ENCODE measurements around the gene PLN. TPM values are rescaled to one million over a fixed set of nuclear protein-coding genes. Genes with fewer than 3 reads are reported as not detected.
A peak's percentile ranks its signal among the peaks of the same experiment; 100 is the strongest.

The PLN gene
- total RNA-seq, 5 donors from 2014 or later (not counting 1 experiment from before 2014, with no cell fraction given) = 0.13 to 0.23 TPM; not detected in 3

DNA sequence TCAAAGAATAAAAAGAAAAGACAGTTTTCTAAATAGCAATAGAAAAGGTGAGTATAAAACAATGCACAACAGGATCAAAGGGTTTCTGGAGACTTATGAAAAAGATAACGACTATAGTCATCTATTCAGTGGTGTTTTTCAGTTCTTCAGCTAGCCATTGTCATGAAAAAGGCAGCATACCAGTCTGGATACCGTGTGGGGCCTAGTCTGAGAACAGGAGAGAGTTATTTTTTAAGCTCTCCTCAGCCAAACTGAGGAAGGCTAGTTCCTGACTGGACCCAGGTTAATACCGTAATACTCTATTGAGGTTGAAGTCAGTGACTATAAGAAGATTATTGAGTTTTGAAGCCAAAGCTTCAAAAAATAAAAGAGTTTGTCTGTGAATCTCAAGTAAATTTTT is 49.5 kb downstream of the PLN start:
- ATAC-seq (replicated peaks in 1 of 4) (no peak), DNase-seq (no peak)
- Mint-ChIP-seq H3K27me3 (no peaks in the 10 kb centered on the region), H3K36me3 (peaks cover 48% of the 10 kb centered on the region), H3K4me1 (peaks cover 52 to 60% (median 59%) of the 10 kb centered on the region in 3 donors), H3K27ac (no peak overlapping the region), H3K9me3 (no peaks in the 10 kb centered on the region), H3K4me3 (no peak overlapping the region)
- WGBS (ENCODE audit: insufficient coverage) = 38% methylated on average over 1 of the region's 3 CpGs
- Histone ChIP-seq H3K4me1 (ENCODE audit: control insufficient read depth in 1 of 2, extremely low read depth in 1 of 2, insufficient read depth in 2 of 2, low read length in 2 of 2) (no peaks in the 10 kb centered on the region), H3K27ac (ENCODE audit: low read length) (no peak overlapping the region), H3K27me3 (replicated peaks in 1 of 2; ENCODE audit: control insufficient read depth in 2 of 2, extremely low read depth in 1 of 2, insufficient read depth in 2 of 2, low read length in 1 of 2) (no peaks in the 10 kb centered on the region), H3K36me3 (ENCODE audit: control insufficient read depth in 2 of 2, extremely low read depth in 1 of 2, insufficient read depth in 1 of 2, low read length in 1 of 2) (peaks cover 5 to 7% of the 10 kb centered on the region in 2 donors), H3K4me3 (ENCODE audit: control insufficient read depth in 1 of 2, extremely low read depth in 1 of 2, low read length in 1 of 2) (no peak overlapping the region), H3K9me3 (no peaks in the 10 kb centered on the region)
- CTCF ChIA-PET = interaction anchor here (0.5 to 1.0 kb wide), 3 partner anchors 8 to 87 kb away, joined by 3 to 5 read pairs (median 3); no protein-coding TSS in a partner anchor
- POLR2A ChIA-PET = interaction anchor here (0.6 kb wide), 2 partner anchors 9 to 753 kb away, joined by 3 read pairs; no protein-coding TSS in a partner anchor

DNA sequence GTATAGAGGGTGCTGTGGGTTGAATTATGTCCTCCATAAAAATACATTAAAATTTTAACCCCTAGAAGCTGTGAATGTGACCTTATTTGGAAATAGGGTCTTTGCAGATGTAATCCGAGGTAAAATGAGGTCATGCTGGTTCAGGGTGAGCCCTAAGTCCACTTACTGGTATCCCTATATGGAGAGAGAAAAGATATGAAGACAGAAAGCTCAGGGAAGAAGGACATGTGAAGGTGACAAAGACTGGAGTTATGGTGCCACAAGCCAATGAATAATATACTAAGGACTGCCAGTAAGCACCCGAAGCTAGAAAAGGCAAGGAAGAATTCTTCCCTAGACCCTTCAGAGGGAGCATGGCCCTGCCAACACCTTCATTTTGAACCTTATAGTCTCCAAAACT is 50.2 kb downstream of the PLN start:
- Histone ChIP-seq H3K9me3 (no peaks in the 10 kb centered on the region), H3K4me3 (ENCODE audit: control insufficient read depth in 1 of 2, extremely low read depth in 1 of 2, low read length in 1 of 2) (no peak overlapping the region), H3K4me1 (ENCODE audit: control insufficient read depth in 1 of 2, extremely low read depth in 1 of 2, insufficient read depth in 2 of 2, low read length in 2 of 2) (no peaks in the 10 kb centered on the region), H3K27ac (ENCODE audit: low read length) (no peak overlapping the region), H3K36me3 (ENCODE audit: control insufficient read depth in 2 of 2, extremely low read depth in 1 of 2, insufficient read depth in 1 of 2, low read length in 1 of 2) (peaks cover 9 to 11% of the 10 kb centered on the region in 2 donors), H3K27me3 (replicated peaks in 1 of 2; ENCODE audit: control insufficient read depth in 2 of 2, extremely low read depth in 1 of 2, insufficient read depth in 2 of 2, low read length in 1 of 2) (no peaks in the 10 kb centered on the region)
- WGBS (ENCODE audit: insufficient coverage) = 100% methylated on average over 1 of the region's 2 CpGs
- Mint-ChIP-seq H3K9me3 (no peaks in the 10 kb centered on the region), H3K4me3 (no peak overlapping the region), H3K4me1 (peaks cover 45 to 54% (median 54%) of the 10 kb centered on the region in 3 donors), H3K27me3 (no peaks in the 10 kb centered on the region), H3K27ac (no peak overlapping the region), H3K36me3 (peaks cover 53% of the 10 kb centered on the region)
- POLR2A ChIA-PET = no interaction called here
- DNase-seq (no peak), ATAC-seq (replicated peaks in 1 of 4) (no peak)
- CTCF ChIA-PET = interaction anchor here (0.5 to 0.8 kb wide), 2 partner anchors 7 to 512 kb away, joined by 5 to 6 read pairs; no protein-coding TSS in a partner anchor

DNA sequence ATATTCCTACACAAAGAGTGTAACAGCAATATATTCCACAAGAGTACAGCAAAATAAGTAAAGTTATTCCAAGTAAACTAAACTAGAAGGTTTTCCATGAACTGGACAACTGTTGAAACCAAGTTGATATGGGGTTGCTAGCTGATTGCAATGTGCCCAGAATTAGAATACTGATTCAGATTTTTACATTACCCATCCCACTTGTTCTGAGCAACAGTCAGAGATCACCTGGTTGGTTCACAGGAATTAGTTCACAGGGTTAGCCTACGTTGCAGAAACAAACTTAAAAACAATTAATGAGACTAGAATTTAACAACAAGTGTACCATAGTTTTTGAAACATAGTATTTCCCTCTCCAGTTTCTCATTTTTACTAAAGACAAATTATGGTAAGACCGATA is 54.2 kb downstream of the PLN start:
- Histone ChIP-seq H3K9me3 (no peaks in the 10 kb centered on the region), H3K27ac (ENCODE audit: low read length) (no peak overlapping the region), H3K36me3 (ENCODE audit: control insufficient read depth in 2 of 2, extremely low read depth in 1 of 2, insufficient read depth in 1 of 2, low read length in 1 of 2) (peaks cover 10 to 12% of the 10 kb centered on the region in 2 donors), H3K4me1 (ENCODE audit: control insufficient read depth in 1 of 2, extremely low read depth in 1 of 2, insufficient read depth in 2 of 2, low read length in 2 of 2) (peaks cover 5 to 12% of the 10 kb centered on the region in 2 experiments), H3K27me3 (replicated peaks in 1 of 2; ENCODE audit: control insufficient read depth in 2 of 2, extremely low read depth in 1 of 2, insufficient read depth in 2 of 2, low read length in 1 of 2) (no peaks in the 10 kb centered on the region), H3K4me3 (ENCODE audit: control insufficient read depth in 1 of 2, extremely low read depth in 1 of 2, low read length in 1 of 2) (no peak overlapping the region)
- Mint-ChIP-seq H3K36me3 (peaks cover 64% of the 10 kb centered on the region), H3K9me3 (peaks cover 0 to 4% (median 0%) of the 10 kb centered on the region in 3 donors), H3K27me3 (no peaks in the 10 kb centered on the region), H3K4me1 (peaks cover 43 to 52% (median 50%) of the 10 kb centered on the region in 3 donors), H3K27ac (no peak overlapping the region), H3K4me3 (no peak overlapping the region)
- DNase-seq (no peak), ATAC-seq (replicated peaks in 1 of 4) (no peak)
- ChIA-PET CTCF (interaction anchor here (0.6 to 1.9 kb wide), 3 partner anchors 18 to 1254 kb away, joined by 3 to 7 read pairs (median 6); no protein-coding TSS in a partner anchor), POLR2A (interaction anchor here in 1 of 2 donors (0.7 kb wide), 1 partner anchor 1954 kb away, joined by 3 read pairs; no protein-coding TSS in a partner anchor)
- no CpG with 5 or more reads among the region's 2 CpGs for WGBS (ENCODE audit: insufficient coverage)

DNA sequence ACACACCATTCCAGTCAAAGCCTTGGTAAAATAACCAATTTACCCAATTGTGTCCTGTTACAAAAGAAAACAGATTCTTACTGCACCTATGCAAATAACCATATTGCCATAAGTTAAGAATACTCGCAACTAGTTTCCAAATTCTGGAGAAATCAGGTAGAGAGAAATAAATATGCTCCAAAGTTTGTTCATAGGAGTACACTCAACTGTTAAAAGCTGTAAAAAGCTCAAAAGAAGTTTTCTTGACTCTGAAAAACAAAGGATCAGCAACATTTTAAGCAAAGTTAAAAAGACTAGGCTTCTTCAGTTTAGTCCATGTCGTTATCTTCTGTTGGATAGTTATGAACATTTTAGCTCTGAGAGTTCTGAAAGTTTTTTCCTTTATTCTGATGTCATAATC is 55.3 kb downstream of the PLN start:
- H3K36me3 ChIP-seq (ENCODE audit: control insufficient read depth in 2 of 2, extremely low read depth in 1 of 2, insufficient read depth in 1 of 2, low read length in 1 of 2) = peaks cover 10 to 16% of the 10 kb centered on the region in 2 donors

DNA sequence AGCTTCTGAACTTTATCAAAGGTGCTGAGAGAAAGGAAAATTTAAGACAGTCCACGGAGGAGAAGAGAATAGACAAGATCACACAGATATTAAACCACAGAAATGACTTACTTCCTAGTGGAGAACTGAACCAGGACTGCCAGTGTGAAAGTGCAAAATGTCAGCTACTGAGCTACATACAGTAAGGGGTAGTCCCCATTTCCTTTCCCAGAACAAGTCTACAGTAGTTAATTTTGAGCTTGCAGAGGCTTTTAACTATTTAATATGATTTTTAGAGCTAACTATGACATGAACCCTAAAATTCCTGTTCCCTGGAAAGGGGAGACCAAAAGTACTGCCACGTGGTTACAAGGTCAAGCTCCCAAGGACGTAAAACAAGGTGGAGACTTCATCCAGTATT is 58.2 kb downstream of the PLN start:
- Histone ChIP-seq H3K27me3 (replicated peaks in 1 of 2; ENCODE audit: control insufficient read depth in 2 of 2, extremely low read depth in 1 of 2, insufficient read depth in 2 of 2, low read length in 1 of 2) (no peaks in the 10 kb centered on the region), H3K4me1 (ENCODE audit: control insufficient read depth in 1 of 2, extremely low read depth in 1 of 2, insufficient read depth in 2 of 2, low read length in 2 of 2) (peaks cover 8 to 18% of the 10 kb centered on the region in 2 experiments), H3K9me3 (no peaks in the 10 kb centered on the region), H3K27ac (ENCODE audit: low read length) (no peak overlapping the region), H3K4me3 (ENCODE audit: control insufficient read depth in 1 of 2, extremely low read depth in 1 of 2, low read length in 1 of 2) (no peak overlapping the region), H3K36me3 (ENCODE audit: control insufficient read depth in 2 of 2, extremely low read depth in 1 of 2, insufficient read depth in 1 of 2, low read length in 1 of 2) (peaks cover 10 to 25% of the 10 kb centered on the region in 2 donors)
- ATAC-seq (replicated peaks in 1 of 4) (peak in 2 of 4 experiments; percentile 35 to 40), DNase-seq (no peak)
- H3K36me3 Mint-ChIP-seq = peaks cover 65% of the 10 kb centered on the region
- no peaks in the 10 kb centered on the region for H3K27me3 Mint-ChIP-seq
- ChIA-PET CTCF (interaction anchor here (0.6 to 1.5 kb wide), 11 partner anchors 9 to 524 kb away, joined by 3 to 7 read pairs (median 4); no protein-coding TSS in a partner anchor), POLR2A (interaction anchor here (0.7 to 1.4 kb wide), 4 partner anchors 8 to 357 kb away, joined by 3 to 5 read pairs (median 3); no protein-coding TSS in a partner anchor)
- WGBS (ENCODE audit: insufficient coverage) = 40% methylated on average over 2 of the region's 3 CpGs
- H3K4me1 Mint-ChIP-seq = peaks cover 43 to 61% (median 58%) of the 10 kb centered on the region in 3 donors
- peaks cover 0 to 4% (median 0%) of the 10 kb centered on the region in 3 donors for H3K9me3 Mint-ChIP-seq
- peak overlapping the region in 1 of 2 donors; percentile 64 for H3K27ac Mint-ChIP-seq
- H3K4me3 Mint-ChIP-seq = peak overlapping the region in 1 of 3 donors; percentile 0

More for the DNA sequence above, 55.3 kb downstream of the PLN start:
- Histone ChIP-seq H3K27ac (ENCODE audit: low read length) (no peak overlapping the region), H3K9me3 (no peaks in the 10 kb centered on the region), H3K4me3 (ENCODE audit: control insufficient read depth in 1 of 2, extremely low read depth in 1 of 2, low read length in 1 of 2) (no peak overlapping the region), H3K27me3 (replicated peaks in 1 of 2; ENCODE audit: control insufficient read depth in 2 of 2, extremely low read depth in 1 of 2, insufficient read depth in 2 of 2, low read length in 1 of 2) (no peaks in the 10 kb centered on the region), H3K4me1 (ENCODE audit: control insufficient read depth in 1 of 2, extremely low read depth in 1 of 2, insufficient read depth in 2 of 2, low read length in 2 of 2) (peaks cover 8 to 14% of the 10 kb centered on the region in 2 experiments)
- DNase-seq = no peak
- Mint-ChIP-seq H3K27ac (peak overlapping the region in 1 of 2 donors; percentile 6), H3K9me3 (peaks cover 0 to 4% (median 0%) of the 10 kb centered on the region in 3 donors), H3K4me3 (no peak overlapping the region), H3K4me1 (peaks cover 38 to 54% (median 50%) of the 10 kb centered on the region in 3 donors), H3K27me3 (no peaks in the 10 kb centered on the region), H3K36me3 (peaks cover 64% of the 10 kb centered on the region)
- no peak for ATAC-seq (replicated peaks in 1 of 4)
- no CpG with 5 or more reads among the region's 2 CpGs for WGBS (ENCODE audit: insufficient coverage)
- POLR2A ChIA-PET = interaction anchor here in 1 of 2 donors (0.5 kb wide), 1 partner anchor 14 kb away, joined by 3 read pairs; no protein-coding TSS in a partner anchor
- CTCF ChIA-PET = interaction anchor here in 1 of 2 donors (1.9 kb wide), 1 partner anchor 17 kb away, joined by 6 read pairs; no protein-coding TSS in a partner anchor

DNA sequence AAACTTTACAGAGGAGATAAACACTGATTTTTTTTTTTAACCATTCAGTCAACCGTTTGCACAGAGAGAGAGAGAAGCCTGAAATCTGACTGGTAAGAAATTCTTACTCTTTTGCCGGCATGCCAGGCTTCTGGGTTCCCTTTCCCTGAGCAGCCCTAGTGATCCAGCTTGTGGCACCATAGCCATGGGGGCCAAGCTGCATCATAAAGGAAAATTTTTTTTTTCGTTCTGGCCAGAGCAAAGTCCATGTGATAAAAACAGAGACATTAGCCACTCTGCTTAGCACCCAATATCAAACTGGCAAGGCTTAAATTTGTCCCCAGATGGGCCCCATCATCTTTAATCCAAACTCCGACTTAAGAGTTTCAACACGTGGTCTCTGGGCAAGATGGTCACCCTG is 58.8 kb downstream of the PLN start:
- H3K36me3 Mint-ChIP-seq = peaks cover 67% of the 10 kb centered on the region
- Histone ChIP-seq H3K4me1 (ENCODE audit: control insufficient read depth in 1 of 2, extremely low read depth in 1 of 2, insufficient read depth in 2 of 2, low read length in 2 of 2) (peaks cover 8 to 18% of the 10 kb centered on the region in 2 experiments), H3K36me3 (ENCODE audit: control insufficient read depth in 2 of 2, extremely low read depth in 1 of 2, insufficient read depth in 1 of 2, low read length in 1 of 2) (peaks cover 10 to 20% of the 10 kb centered on the region in 2 donors), H3K27ac (ENCODE audit: low read length) (no peak overlapping the region), H3K9me3 (no peaks in the 10 kb centered on the region), H3K4me3 (ENCODE audit: control insufficient read depth in 1 of 2, extremely low read depth in 1 of 2, low read length in 1 of 2) (no peak overlapping the region), H3K27me3 (replicated peaks in 1 of 2; ENCODE audit: control insufficient read depth in 2 of 2, extremely low read depth in 1 of 2, insufficient read depth in 2 of 2, low read length in 1 of 2) (no peaks in the 10 kb centered on the region)
- 89% methylated on average over 3 of the region's 5 CpGs for WGBS (ENCODE audit: insufficient coverage)
- peaks cover 49 to 59% (median 57%) of the 10 kb centered on the region in 3 donors for H3K4me1 Mint-ChIP-seq
- ATAC-seq (replicated peaks in 1 of 4) (no peak), DNase-seq (no peak)
- H3K27ac Mint-ChIP-seq = peak overlapping the region in 1 of 2 donors; percentile 64
- H3K9me3 Mint-ChIP-seq = peaks cover 0 to 6% (median 2%) of the 10 kb centered on the region in 3 donors
- POLR2A ChIA-PET = interaction anchor here in 1 of 2 donors (0.9 to 1.2 kb wide), 2 partner anchors 9 to 282 kb away, joined by 3 read pairs; no protein-coding TSS in a partner anchor
- no peaks in the 10 kb centered on the region for H3K27me3 Mint-ChIP-seq
- H3K4me3 Mint-ChIP-seq = peak overlapping the region in 1 of 3 donors; percentile 0
- CTCF ChIA-PET = interaction anchor here (0.6 to 1.5 kb wide), 6 partner anchors 10 to 523 kb away, joined by 3 to 5 read pairs (median 3); no protein-coding TSS in a partner anchor

Data from T-cell (primary cell).